ENCODE results near the gene CPLANE2.

Gene CPLANE2

DNA sequence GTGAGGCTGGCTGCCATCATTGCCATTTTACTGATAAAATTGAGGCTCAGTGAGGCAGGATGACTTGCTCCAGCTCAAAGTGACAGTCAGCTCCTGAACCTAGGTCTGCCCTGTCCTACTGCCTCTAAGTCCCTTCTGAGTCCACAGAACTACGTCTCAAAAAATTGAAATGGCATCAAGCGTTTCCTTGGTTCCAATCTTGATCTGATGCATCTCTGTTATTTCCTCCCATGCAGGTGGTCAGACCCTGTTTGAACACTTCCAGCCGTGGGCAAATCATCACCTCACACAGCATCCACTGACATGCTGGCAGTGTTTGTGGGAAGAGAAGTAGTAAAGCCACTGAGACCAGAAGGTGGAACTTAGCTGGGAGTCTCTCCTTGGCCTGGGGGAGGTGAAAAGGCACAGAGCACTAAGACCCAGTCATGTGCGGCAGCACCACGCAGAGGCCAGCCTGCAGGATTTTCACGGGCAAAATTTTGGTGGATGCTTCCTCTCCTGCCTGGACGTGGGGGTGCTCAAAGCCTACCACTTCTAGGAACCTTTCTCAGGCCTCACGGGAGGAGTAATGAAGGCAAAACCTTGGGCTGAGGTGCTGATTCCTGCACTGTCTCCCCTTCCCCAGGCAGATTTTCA lies 7.8 kb upstream of the CPLANE2 start:
- Histone ChIP-seq H2AFZ (ENCODE audit: low read length) (no peak overlapping the region), H3K9ac (ENCODE audit: low read length) (no peak overlapping the region), H3K36me3 (replicated peaks; ENCODE audit: insufficient read depth, low read length) (no peaks in the 10 kb centered on the region), H3K27me3 (replicated peaks; ENCODE audit: insufficient read depth, low read length) (no peaks in the 10 kb centered on the region), H3K4me1 (ENCODE audit: low read length) (peaks cover 6% of the 10 kb centered on the region), H3F3A (ENCODE audit: insufficient read depth, low read length) (peaks cover 5% of the 10 kb centered on the region; the same call in 1 of the 2 replicates), H3K4me3 (ENCODE audit: low read length) (no peak overlapping the region), H3K79me2 (ENCODE audit: low read length) (no peaks in the 10 kb centered on the region), H3K9me2 (replicated peaks; ENCODE audit: insufficient read depth, low read length) (no peaks in the 10 kb centered on the region), H3K4me2 (ENCODE audit: low read depth, low read length) (no peak overlapping the region), H4K20me1 (ENCODE audit: insufficient read depth, low read length) (no peaks in the 10 kb centered on the region), H3K9me3 (replicated peaks; ENCODE audit: insufficient read depth, low read length) (no peaks in the 10 kb centered on the region), H3K27ac (ENCODE audit: low read length) (no peak overlapping the region)
- DNase-seq = no peak
- no peak for TF ChIP-seq EZH2phosphoT487 (IDR thresholded peaks at IDR 0.05; ENCODE audit: low read length)
- TF ChIP-seq EZH2 (optimal IDR thresholded peaks at IDR 0.05; ENCODE audit: low read depth, low read length) = no peak
- no peak for TF ChIP-seq CTCF (IDR thresholded peaks at IDR 0.05; ENCODE audit: low read length)

- H3K9me2 ChIP-seq (replicated peaks; ENCODE audit: insufficient read depth, low read length) = no peaks in the 10 kb centered on the region
- H3K4me3 ChIP-seq (ENCODE audit: low read length) = no peak overlapping the region
- no peak overlapping the region for H3K27ac ChIP-seq (ENCODE audit: low read length)
- H4K20me1 ChIP-seq (ENCODE audit: insufficient read depth, low read length) = no peaks in the 10 kb centered on the region
- H3K79me2 ChIP-seq (ENCODE audit: low read length) = no peaks in the 10 kb centered on the region
- DNase-seq = peak; percentile 79
- H3F3A ChIP-seq (ENCODE audit: insufficient read depth, low read length) = no peaks in the 10 kb centered on the region
- no peaks in the 10 kb centered on the region for H3K4me1 ChIP-seq (ENCODE audit: low read length)
- peak; percentile 87 for TF ChIP-seq CTCF (IDR thresholded peaks at IDR 0.05; ENCODE audit: low read length)
- no peak for TF ChIP-seq EZH2phosphoT487 (IDR thresholded peaks at IDR 0.05; ENCODE audit: low read length)
- no peaks in the 10 kb centered on the region for H3K27me3 ChIP-seq (replicated peaks; ENCODE audit: insufficient read depth, low read length)
- H3K36me3 ChIP-seq (replicated peaks; ENCODE audit: insufficient read depth, low read length) = no peaks in the 10 kb centered on the region
- H3K9me3 ChIP-seq (replicated peaks; ENCODE audit: insufficient read depth, low read length) = no peaks in the 10 kb centered on the region
- no peak overlapping the region for H2AFZ ChIP-seq (ENCODE audit: low read length)
- H3K4me2 ChIP-seq (ENCODE audit: low read depth, low read length) = no peak overlapping the region
- no peak overlapping the region for H3K9ac ChIP-seq (ENCODE audit: low read length)
These were observed 7.1 kb upstream of the CPLANE2 start for GRCh38 chr1:16243936-16244649.

DNA sequence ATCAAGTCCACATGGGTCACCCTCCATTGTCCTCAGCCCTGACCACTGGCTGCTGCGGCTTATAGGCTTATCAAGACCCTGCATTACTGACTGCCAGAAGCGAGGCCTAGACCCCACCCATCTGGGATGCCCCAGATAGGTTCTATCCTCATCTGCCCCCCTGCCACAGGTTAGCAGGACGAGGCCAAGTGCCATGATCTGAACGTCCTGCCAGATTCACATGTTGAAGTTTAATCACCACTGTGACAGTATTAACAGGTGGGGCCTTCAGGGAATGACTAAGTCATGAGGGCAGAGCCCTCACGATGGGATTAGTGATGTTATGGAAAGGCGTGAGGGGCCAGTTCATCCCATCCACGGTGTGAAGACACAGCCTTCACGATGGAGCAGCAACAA lies 6.2 kb upstream of the CPLANE2 start:
- no peak overlapping the region for H3K4me2 ChIP-seq (ENCODE audit: low read depth, low read length)
- H3K27me3 ChIP-seq (replicated peaks; ENCODE audit: insufficient read depth, low read length) = no peaks in the 10 kb centered on the region
- H3K27ac ChIP-seq (ENCODE audit: low read length) = no peak overlapping the region
- no peak overlapping the region for H3K9ac ChIP-seq (ENCODE audit: low read length)
- H3F3A ChIP-seq (ENCODE audit: insufficient read depth, low read length) = no peaks in the 10 kb centered on the region
- H3K9me2 ChIP-seq (replicated peaks; ENCODE audit: insufficient read depth, low read length) = no peaks in the 10 kb centered on the region
- H2AFZ ChIP-seq (ENCODE audit: low read length) = no peak overlapping the region
- no peak for TF ChIP-seq CTCF (IDR thresholded peaks at IDR 0.05; ENCODE audit: low read length)
- TF ChIP-seq EZH2phosphoT487 (IDR thresholded peaks at IDR 0.05; ENCODE audit: low read length) = no peak
- no peak for TF ChIP-seq EZH2 (optimal IDR thresholded peaks at IDR 0.05; ENCODE audit: low read depth, low read length)
- H3K79me2 ChIP-seq (ENCODE audit: low read length) = no peaks in the 10 kb centered on the region
- no peaks in the 10 kb centered on the region for H3K4me1 ChIP-seq (ENCODE audit: low read length)
- H3K36me3 ChIP-seq (replicated peaks; ENCODE audit: insufficient read depth, low read length) = no peaks in the 10 kb centered on the region
- no peaks in the 10 kb centered on the region for H3K9me3 ChIP-seq (replicated peaks; ENCODE audit: insufficient read depth, low read length)
- no peaks in the 10 kb centered on the region for H4K20me1 ChIP-seq (ENCODE audit: insufficient read depth, low read length)
- H3K4me3 ChIP-seq (ENCODE audit: low read length) = no peak overlapping the region
- no peak for DNase-seq

Measured in MM.1S (cell line).